ENCODE measurements around the gene G6PD.
"Not testable (repeated sequence)": the region's sequence is repeated elsewhere in the genome, so short reads cannot be mapped to it uniquely, and the experiment has no call there.

The G6PD gene

GRCh38 chrX:154547245-154548027 is 790 bp upstream of the G6PD start, which contains the start of gene IKBKG:
Gene IKBKG, plus strand, starts transcription at chrX:154547620. Its CDS starts 4,383 bp downstream, at chrX:154552003.
- H3K4me3 ChIP-seq (ENCODE audit: low read length): peak within 1 kb of the TSS; percentile 86
- DNase-seq (ENCODE audit: low read depth, low spot score): peak; percentile 78

- H3K4me3 ChIP-seq (ENCODE audit: low read length): peak overlapping the region; percentile 73
- DNase-seq (ENCODE audit: low read depth, low spot score): no peak
Measured at GRCh38 chrX:154545673-154546274, 872 bp downstream of the G6PD start.

- H3K4me3 ChIP-seq (ENCODE audit: low read length): no peak overlapping the region
- no peak for DNase-seq (ENCODE audit: low read depth, low spot score)
Measured at GRCh38 chrX:154542723-154543424, 3.8 kb downstream of the G6PD start.

GRCh38 chrX:154541896-154542722 is 4.5 kb downstream of the G6PD start:
- no peak for DNase-seq (ENCODE audit: low read depth, low spot score)
- no peak overlapping the region for H3K4me3 ChIP-seq (ENCODE audit: low read length)

- DNase-seq (ENCODE audit: low read depth, low spot score): no peak
- no peak overlapping the region for H3K4me3 ChIP-seq (ENCODE audit: low read length)
Measured at GRCh38 chrX:154541589-154541895, 5.1 kb downstream of the G6PD start.

- no peak overlapping the region for H3K4me3 ChIP-seq (ENCODE audit: low read length)
- DNase-seq (ENCODE audit: low read depth, low spot score): no peak
Measured at GRCh38 chrX:154540897-154541535, 5.6 kb downstream of the G6PD start.

GRCh38 chrX:154540365-154540764 is 6.3 kb downstream of the G6PD start:
- H3K4me3 ChIP-seq (ENCODE audit: low read length): not testable (repeated sequence)

GRCh38 chrX:154539077-154539476 is 7.6 kb downstream of the G6PD start:
- no peak overlapping the region for H3K4me3 ChIP-seq (ENCODE audit: low read length)
- no peak for DNase-seq (ENCODE audit: low read depth, low spot score)

More at GRCh38 chrX:154540365-154540764, 6.3 kb downstream of the G6PD start:
- DNase-seq (ENCODE audit: low read depth, low spot score): not testable (repeated sequence)

- H3K4me3 ChIP-seq (ENCODE audit: low read length): no peak overlapping the region
- no peak for DNase-seq (ENCODE audit: low read depth, low spot score)
Measured at GRCh38 chrX:154535892-154536291, 10.8 kb downstream of the G6PD start.

GRCh38 chrX:154534526-154535322 is 11.9 kb downstream of the G6PD start:
- H3K4me3 ChIP-seq (ENCODE audit: low read length): no peak overlapping the region
- DNase-seq (ENCODE audit: low read depth, low spot score): peak; percentile 59

GRCh38 chrX:154532690-154533089 is 14.0 kb downstream of the G6PD start:
- no peak overlapping the region for H3K4me3 ChIP-seq (ENCODE audit: low read length)
- no peak for DNase-seq (ENCODE audit: low read depth, low spot score)

- DNase-seq (ENCODE audit: low read depth, low spot score): no peak
- H3K4me3 ChIP-seq (ENCODE audit: low read length): no peak overlapping the region
Measured at GRCh38 chrX:154531626-154532025, 15.0 kb downstream of the G6PD start.

GRCh38 chrX:154530286-154530685 is 16.4 kb downstream of the G6PD start:
- no peak overlapping the region for H3K4me3 ChIP-seq (ENCODE audit: low read length)
- DNase-seq (ENCODE audit: low read depth, low spot score): no peak

- DNase-seq (ENCODE audit: low read depth, low spot score): no peak
Measured at GRCh38 chrX:154529206-154529612, 17.4 kb downstream of the G6PD start.

GRCh38 chrX:154526901-154527675 is 19.6 kb downstream of the G6PD start:
- peak; percentile 37 for DNase-seq (ENCODE audit: low read depth, low spot score)
- H3K4me3 ChIP-seq (ENCODE audit: low read length): no peak overlapping the region

More at GRCh38 chrX:154529206-154529612, 17.4 kb downstream of the G6PD start:
- no peak overlapping the region for H3K4me3 ChIP-seq (ENCODE audit: low read length)

- H3K4me3 ChIP-seq (ENCODE audit: low read length): no peak overlapping the region
- DNase-seq (ENCODE audit: low read depth, low spot score): no peak
Measured at GRCh38 chrX:154525606-154526490, 20.8 kb downstream of the G6PD start.

Data from Jurkat, Clone E6-1 (cell line).